WTC11 (cell line): ENCODE measurements around the gene GPR158.

Experiments used
- ETV6 ChIP-seq: sonication (generic); formaldehyde crosslinking; IDR thresholded peaks from 2 replicates; pipeline ENCODE4 v1.8.1; 2022; ENCODE audit warnings: mild to moderate bottlenecking, missing genetic modification reagents
- FOXK1 ChIP-seq: sonication (generic); formaldehyde crosslinking; IDR thresholded peaks from 2 replicates; pipeline ENCODE4 v1.8.0; 2022; ENCODE audit warnings: mild to moderate bottlenecking, moderate library complexity, missing genetic modification reagents
- SP1 ChIP-seq: sonication (generic); formaldehyde crosslinking; conservative IDR thresholded peaks from 2 replicates; pipeline ENCODE4 v1.8.1; 2022; ENCODE audit warnings: missing genetic modification reagents
- TEAD1 ChIP-seq: sonication (generic); formaldehyde crosslinking; IDR thresholded peaks from 2 replicates; pipeline ENCODE4 v1.8.0; 2022; ENCODE audit warnings: mild to moderate bottlenecking, missing genetic modification reagents
- USF2 ChIP-seq: sonication (generic); formaldehyde crosslinking; IDR thresholded peaks from 2 replicates; pipeline ENCODE4 v1.8.1; 2023; ENCODE audit warnings: mild to moderate bottlenecking, missing genetic modification reagents, moderate library complexity
- ZBTB21 ChIP-seq: sonication (generic); formaldehyde crosslinking; IDR thresholded peaks from 2 replicates; pipeline ENCODE4 v1.8.1; 2023; ENCODE audit warnings: mild to moderate bottlenecking, missing genetic modification reagents, borderline replicate concordance
- TF ChIP-seq, protein P1 (sequence below): fragments of 200-600 bp; IDR thresholded peaks from 2 replicates; pipeline ENCODE4 v1.8.0; 2022; ENCODE audit warnings: antibody characterized with exemption
- TF ChIP-seq, protein P2 (sequence below): fragments of 250-450 bp; sonication (Bioruptor Pico); IDR thresholded peaks from 2 replicates; pipeline ENCODE4 v1.9.0; 2021; ENCODE audit warnings: moderate library complexity, mild to moderate bottlenecking, inconsistent platforms, borderline replicate concordance

- TF ChIP-seq, protein P1, sequence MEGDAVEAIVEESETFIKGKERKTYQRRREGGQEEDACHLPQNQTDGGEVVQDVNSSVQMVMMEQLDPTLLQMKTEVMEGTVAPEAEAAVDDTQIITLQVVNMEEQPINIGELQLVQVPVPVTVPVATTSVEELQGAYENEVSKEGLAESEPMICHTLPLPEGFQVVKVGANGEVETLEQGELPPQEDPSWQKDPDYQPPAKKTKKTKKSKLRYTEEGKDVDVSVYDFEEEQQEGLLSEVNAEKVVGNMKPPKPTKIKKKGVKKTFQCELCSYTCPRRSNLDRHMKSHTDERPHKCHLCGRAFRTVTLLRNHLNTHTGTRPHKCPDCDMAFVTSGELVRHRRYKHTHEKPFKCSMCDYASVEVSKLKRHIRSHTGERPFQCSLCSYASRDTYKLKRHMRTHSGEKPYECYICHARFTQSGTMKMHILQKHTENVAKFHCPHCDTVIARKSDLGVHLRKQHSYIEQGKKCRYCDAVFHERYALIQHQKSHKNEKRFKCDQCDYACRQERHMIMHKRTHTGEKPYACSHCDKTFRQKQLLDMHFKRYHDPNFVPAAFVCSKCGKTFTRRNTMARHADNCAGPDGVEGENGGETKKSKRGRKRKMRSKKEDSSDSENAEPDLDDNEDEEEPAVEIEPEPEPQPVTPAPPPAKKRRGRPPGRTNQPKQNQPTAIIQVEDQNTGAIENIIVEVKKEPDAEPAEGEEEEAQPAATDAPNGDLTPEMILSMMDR: no peak
- TF ChIP-seq ZBTB21 (CRISPR knock-in tag) (no peak), USF2 (CRISPR knock-in tag) (no peak), SP1 (CRISPR knock-in tag) (no peak), TEAD1 (CRISPR knock-in tag) (no peak), ETV6 (CRISPR knock-in tag) (no peak), FOXK1 (CRISPR knock-in tag) (no peak)
- TF ChIP-seq, protein P2, sequence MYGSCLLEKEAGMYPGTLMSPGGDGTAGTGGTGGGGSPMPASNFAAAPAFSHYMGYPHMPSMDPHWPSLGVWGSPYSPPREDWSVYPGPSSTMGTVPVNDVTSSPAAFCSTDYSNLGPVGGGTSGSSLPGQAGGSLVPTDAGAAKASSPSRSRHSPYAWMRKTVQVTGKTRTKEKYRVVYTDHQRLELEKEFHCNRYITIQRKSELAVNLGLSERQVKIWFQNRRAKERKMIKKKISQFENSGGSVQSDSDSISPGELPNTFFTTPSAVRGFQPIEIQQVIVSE: no peak
Observed at GRCh38 chr10:25457552-25457951, 282.8 kb downstream of the GPR158 start.
